ENCODE results near the gene LAGE3.

GRCh38 chrX:154476821-154477220 lies 2.3 kb downstream of the LAGE3 start:
- no peak for TF ChIP-seq POLR2A (IDR thresholded peaks at IDR 0.05)
- TF ChIP-seq, protein P1, sequence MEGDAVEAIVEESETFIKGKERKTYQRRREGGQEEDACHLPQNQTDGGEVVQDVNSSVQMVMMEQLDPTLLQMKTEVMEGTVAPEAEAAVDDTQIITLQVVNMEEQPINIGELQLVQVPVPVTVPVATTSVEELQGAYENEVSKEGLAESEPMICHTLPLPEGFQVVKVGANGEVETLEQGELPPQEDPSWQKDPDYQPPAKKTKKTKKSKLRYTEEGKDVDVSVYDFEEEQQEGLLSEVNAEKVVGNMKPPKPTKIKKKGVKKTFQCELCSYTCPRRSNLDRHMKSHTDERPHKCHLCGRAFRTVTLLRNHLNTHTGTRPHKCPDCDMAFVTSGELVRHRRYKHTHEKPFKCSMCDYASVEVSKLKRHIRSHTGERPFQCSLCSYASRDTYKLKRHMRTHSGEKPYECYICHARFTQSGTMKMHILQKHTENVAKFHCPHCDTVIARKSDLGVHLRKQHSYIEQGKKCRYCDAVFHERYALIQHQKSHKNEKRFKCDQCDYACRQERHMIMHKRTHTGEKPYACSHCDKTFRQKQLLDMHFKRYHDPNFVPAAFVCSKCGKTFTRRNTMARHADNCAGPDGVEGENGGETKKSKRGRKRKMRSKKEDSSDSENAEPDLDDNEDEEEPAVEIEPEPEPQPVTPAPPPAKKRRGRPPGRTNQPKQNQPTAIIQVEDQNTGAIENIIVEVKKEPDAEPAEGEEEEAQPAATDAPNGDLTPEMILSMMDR (IDR thresholded peaks at IDR 0.05) = no peak
- TF ChIP-seq POLR2AphosphoS5 (IDR thresholded peaks at IDR 0.05) = no peak

Measured in suprapubic skin (tissue), 4 donors.